H7 (cell line): ENCODE results near the gene SYNDIG1. TPM values are rescaled to one million over a fixed set of nuclear protein-coding genes. Genes with fewer than 3 reads are reported as not detected.

Experiments
- DNase-seq: peaks from one replicate; pipeline ENCODE4 v3.0.0; 2012
- H3K27me3 ChIP-seq: 2 replicates; pipeline ENCODE4 v1.6.0; 2011; ENCODE audit warnings: mild to moderate bottlenecking, low read length; ENCODE audit not compliant: control insufficient read depth, insufficient read depth
- H3K36me3 ChIP-seq: replicated peaks from 2 replicates; pipeline ENCODE4 v1.5.1; 2011; ENCODE audit warnings: low read length; ENCODE audit not compliant: control insufficient read depth, insufficient read depth
- H3K4me3 ChIP-seq: 2 replicates; pipeline ENCODE4 v1.5.1; 2011; ENCODE audit warnings: low read depth, mild to moderate bottlenecking, control low read depth, low read length, moderate library complexity; ENCODE audit not compliant: insufficient read depth
- total RNA-seq: library from RNA; depleted of rRNA; stranded (reverse); fragments of >200 nt; shearing (Covaris generic); gene quantifications from 2 replicates; pipeline ENCODE4 v1.2.3, GENCODE V29; 2014

Gene SYNDIG1
- total RNA-seq, 1 experiment from 2014 or later = 9.2 TPM

DNA sequence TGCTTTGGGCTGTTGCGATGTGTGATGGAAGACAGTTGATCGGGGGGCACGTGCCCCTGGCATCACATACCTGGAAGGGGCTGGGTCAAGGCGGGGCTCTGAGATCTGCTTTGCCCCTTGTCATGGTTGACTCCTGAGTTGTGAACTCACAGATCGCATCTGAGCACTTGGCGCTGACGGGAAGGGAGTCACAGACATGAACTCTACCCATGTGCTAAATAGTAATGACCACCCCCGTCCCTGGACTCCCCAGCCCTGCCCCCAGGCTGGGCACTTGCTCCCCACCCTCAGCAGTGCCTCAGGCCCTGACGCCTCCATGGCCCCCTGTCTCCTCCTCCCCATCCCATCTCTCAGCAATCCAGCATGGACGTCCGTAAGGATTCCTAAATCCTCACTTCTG, 107.0 kb downstream of the SYNDIG1 start:
- Histone ChIP-seq H3K36me3 (no peaks in the 10 kb centered on the region), H3K27me3 (no peaks in the 10 kb centered on the region), H3K4me3 (no peak overlapping the region)
- no peak for DNase-seq

DNA sequence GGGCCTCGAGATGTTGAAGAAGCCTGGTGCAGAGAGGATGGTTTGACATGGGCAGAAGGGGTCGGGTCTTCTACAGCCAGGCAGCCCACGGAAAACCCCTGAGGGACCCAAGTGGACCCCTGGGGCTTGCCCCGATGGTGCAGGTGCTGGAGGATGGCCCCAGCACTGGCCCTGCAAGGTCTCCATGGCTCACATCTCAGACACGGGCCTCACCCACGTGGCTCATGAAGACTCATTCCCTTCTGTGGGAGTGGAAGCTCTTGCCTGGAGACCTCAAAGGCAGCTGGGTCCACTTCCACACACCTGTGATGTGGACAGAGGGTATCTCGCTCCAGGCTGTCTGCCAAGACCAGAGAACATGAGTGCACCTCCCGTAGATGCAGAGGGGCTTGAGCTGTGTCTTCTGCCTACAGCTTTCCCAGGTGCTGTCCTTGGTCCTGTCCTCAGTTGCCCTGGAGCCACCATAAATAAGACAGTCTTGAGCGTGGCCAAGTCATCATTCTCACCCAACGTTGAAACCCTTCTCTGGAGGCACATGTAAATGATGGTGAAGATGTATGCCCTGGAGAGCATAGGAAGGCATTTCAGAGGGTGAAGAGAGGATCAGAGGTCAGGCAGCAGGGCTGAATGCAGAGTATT, 108.0 kb downstream of the SYNDIG1 start:
- Histone ChIP-seq H3K4me3 (no peak overlapping the region), H3K27me3 (no peaks in the 10 kb centered on the region), H3K36me3 (no peaks in the 10 kb centered on the region)
- no peak for DNase-seq

DNA sequence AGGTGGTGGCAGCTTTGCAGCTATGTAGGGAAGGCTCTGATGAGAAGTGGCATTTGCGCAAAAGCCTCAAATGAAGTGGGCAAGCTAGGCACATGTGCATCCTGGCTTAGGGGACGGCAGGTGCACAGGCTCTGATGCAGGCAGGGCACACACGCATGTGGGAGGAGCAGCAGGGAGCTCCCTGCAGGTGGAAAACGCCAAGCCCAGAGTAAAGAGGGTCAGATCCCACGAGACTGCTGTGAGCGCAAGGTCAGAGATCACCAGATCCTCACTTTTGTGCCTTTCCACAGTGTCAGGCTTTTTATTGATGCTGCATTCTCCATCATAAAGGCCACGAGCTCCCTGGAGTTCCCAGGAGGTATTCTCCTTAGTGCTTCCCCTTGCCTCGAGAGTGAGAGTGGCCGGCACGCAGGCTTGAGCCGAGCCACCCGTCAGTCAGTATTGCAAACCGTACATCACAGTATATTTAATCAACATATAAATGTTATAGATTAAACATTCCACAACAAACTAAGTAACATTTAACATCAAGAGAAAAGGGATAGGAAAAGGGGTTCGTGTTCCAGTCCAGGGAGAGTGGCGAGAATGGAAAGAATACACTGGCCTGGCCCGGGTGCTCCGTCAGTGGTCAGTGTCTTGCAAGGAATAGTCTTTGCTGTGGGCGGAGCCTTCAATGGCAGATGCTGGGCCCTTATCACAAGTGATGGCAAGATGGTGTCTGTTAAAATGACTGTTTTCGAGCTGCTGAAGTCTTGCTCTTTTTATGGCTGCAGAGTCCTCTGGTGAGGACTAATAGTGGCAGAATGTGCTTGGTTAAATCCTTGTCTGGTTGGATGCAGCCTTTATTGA, 109.4 kb downstream of the SYNDIG1 start:
- DNase-seq = peak; percentile 43
- no peaks in the 10 kb centered on the region for H3K27me3 ChIP-seq
- H3K36me3 ChIP-seq = no peaks in the 10 kb centered on the region
- H3K4me3 ChIP-seq = no peak overlapping the region

DNA sequence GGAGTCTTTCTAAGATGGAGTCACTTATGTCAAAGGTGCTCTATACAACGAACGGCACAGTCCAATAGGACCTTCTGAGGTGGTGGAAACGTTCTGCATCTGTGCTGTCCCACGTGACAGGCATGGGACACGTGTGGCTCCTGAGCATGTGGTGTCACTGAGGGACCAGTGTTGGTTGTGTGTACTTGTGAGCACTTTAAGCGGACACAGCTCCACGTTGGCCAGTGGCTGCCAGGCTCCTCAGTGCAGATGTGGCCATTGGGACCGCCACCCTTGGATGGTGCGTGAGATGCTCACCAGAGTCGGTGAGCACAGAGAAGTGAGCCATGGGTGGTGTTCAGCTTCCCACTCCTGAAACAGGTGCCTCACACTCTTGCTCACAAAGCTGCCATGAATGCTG, 110.0 kb downstream of the SYNDIG1 start:
- H3K36me3 ChIP-seq = no peaks in the 10 kb centered on the region
- no peak for DNase-seq
- no peak overlapping the region for H3K4me3 ChIP-seq
- H3K27me3 ChIP-seq = no peaks in the 10 kb centered on the region

DNA sequence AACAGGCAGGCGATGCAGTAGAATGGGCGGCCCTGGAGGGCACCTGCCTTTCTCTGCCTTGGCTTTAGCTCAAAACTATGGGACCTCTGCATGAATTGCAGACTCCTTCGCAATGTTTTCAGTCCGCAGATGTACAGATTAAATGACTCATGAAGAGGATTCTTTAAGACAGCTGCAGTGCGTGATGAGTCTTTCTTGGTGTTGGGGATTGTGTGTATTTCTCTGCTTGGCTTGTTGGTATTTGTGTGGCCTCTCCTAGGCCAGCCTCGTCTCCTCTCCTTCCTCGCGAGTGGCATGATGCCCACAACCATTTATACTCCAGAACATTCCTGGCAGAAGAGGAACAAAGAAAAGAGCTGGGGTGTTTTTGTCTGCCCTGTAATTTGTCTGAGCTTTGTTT, 110.6 kb downstream of the SYNDIG1 start:
- Histone ChIP-seq H3K4me3 (no peak overlapping the region), H3K36me3 (no peaks in the 10 kb centered on the region), H3K27me3 (no peaks in the 10 kb centered on the region)
- DNase-seq = no peak

DNA sequence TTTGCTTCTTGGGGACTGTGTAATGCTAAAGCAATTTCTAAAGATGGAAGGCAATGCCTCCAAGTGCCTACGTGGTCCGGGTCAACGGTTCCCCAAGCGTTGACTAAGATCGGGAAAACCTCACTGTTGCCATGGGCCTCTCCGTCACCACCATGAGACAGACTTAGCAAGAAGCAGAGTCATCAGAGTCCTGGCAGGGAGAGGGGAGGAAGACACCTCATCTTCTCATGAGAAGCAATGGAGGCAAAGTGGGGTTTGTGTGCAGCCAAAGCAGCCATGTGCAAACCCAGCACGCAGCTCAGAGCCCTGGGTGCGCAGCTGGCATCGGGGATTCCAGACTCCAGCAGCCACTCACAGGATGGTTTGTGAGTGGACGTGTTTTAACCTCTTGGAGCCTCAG, 111.4 kb downstream of the SYNDIG1 start:
- H3K36me3 ChIP-seq = no peaks in the 10 kb centered on the region
- DNase-seq = no peak
- H3K4me3 ChIP-seq = no peak overlapping the region
- no peaks in the 10 kb centered on the region for H3K27me3 ChIP-seq

DNA sequence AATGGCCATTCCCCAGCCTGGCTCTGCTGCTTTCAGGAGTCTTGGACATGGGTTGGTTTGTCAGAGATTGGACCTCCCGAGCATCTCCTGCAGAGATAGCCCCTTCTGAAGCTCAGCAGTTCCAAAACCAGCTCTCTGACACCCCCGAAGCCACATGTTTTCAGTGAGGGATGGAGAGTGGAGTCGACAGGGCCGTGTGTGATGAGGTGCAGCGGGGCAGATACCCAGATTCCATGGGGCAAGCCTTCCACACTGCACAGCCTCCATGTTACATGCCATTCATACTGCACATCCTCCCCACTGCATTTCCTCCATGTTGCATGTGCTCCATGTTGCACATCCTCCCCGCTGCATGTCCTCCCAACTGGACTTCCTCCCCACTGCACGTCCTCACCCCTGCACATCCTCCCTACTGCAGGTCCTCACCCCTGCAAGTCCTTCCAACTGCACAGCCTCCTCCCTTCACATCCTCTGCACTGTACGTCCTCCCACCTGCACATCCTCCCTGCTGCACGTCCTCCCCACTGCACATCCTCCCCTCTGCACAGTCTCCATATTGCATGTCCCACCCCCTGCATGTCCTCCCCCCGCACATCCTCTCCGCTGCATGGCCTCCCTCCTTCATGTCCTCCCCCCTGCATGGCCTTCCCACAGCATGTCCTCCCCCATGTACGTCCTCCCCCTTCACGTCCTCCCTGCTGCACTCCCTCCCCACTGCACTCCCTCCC, 112.2 kb downstream of the SYNDIG1 start:
- no peaks in the 10 kb centered on the region for H3K27me3 ChIP-seq
- H3K4me3 ChIP-seq = no peak overlapping the region
- no peak for DNase-seq
- no peaks in the 10 kb centered on the region for H3K36me3 ChIP-seq

DNA sequence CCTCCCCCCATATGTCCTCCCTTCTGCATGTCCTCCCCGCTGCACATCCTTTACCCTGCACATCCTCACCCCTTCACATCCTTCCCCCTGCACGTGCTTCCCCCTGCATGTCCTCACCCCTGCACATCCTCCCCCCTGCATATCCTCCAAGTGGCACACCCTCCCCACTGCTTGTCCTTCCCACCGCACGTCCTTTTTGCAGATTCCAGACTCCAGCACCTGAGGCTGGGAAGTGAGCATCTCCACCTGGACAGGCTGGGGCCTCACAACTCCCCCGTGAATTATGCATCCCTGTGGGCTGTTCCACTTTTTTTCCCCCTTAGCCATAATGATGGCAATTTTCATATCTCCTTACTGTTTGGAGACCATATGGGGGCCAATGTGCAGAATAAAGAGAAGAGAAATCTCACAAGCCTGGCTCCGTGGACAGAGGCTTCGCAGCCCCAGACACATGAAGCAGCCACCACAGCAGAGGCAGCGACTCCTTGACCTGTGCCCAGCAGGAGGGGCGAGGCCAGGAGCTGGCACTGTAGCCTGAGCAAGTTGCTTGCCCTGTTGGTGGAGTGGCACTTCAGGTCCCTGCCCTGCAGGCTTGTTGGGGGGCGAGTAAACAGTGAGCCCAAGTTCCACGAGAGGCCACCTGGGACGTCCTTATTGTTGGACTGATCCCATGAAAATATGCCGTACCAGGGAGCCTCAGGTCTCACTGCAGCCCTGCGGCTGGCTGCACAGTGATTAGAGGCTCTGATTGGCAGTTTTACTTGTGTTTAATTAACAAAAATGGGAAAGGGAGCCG, 113.1 kb downstream of the SYNDIG1 start:
- Histone ChIP-seq H3K4me3 (no peak overlapping the region), H3K27me3 (no peaks in the 10 kb centered on the region), H3K36me3 (no peaks in the 10 kb centered on the region)
- DNase-seq = no peak

DNA sequence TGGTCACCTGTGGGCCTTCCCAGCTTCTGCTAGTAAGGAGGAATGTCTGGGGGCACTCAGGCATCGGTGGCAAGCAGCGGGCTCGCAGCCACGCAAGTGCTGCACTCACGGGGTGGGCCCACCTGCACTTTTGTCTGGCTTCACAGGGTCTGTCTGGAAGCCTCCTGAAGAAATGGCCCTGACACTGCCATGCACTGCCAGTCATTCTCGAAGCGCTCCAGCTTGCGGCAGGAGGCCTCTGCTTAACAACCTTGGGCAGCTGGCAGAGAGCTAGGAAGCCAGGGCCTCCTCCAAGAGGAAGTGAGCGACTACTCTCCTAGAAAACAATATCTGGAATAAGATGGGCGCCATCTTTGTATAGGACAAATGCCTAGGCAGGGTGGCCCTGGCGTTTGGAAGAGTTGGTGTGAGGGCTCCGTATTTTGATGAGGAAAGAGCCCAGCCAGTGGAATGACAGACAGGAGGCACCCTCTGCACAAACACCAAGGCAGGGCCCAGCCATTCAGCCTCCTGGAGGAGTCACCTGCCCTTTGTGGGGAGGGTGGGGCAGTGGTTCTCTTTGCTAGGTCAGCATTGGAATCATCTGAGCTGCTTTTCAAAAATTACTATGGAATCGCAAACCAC, 113.9 kb downstream of the SYNDIG1 start:
- no peak for DNase-seq
- Histone ChIP-seq H3K36me3 (no peaks in the 10 kb centered on the region), H3K4me3 (no peak overlapping the region), H3K27me3 (no peaks in the 10 kb centered on the region)

DNA sequence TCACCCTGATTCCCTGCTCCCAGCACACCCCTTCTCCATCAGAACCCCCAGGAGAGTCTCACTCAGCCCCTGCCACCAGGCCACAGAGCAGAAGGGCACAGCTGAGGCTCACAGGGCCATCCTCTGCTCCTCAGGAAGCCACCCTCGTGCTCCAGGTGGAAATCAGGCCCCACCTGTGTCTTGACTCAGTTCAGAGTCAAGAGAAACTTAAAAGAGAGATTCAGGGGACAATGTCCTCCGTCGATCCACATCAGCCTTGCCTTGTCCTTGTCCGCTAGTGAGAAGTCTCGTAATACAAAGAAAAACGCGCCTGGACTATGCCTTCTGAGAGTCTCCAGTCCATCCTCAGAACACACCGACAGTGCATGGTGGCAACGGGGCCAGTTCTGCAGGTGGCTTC, 114.6 kb downstream of the SYNDIG1 start:
- Histone ChIP-seq H3K36me3 (no peaks in the 10 kb centered on the region), H3K27me3 (no peaks in the 10 kb centered on the region), H3K4me3 (no peak overlapping the region)
- DNase-seq = no peak

DNA sequence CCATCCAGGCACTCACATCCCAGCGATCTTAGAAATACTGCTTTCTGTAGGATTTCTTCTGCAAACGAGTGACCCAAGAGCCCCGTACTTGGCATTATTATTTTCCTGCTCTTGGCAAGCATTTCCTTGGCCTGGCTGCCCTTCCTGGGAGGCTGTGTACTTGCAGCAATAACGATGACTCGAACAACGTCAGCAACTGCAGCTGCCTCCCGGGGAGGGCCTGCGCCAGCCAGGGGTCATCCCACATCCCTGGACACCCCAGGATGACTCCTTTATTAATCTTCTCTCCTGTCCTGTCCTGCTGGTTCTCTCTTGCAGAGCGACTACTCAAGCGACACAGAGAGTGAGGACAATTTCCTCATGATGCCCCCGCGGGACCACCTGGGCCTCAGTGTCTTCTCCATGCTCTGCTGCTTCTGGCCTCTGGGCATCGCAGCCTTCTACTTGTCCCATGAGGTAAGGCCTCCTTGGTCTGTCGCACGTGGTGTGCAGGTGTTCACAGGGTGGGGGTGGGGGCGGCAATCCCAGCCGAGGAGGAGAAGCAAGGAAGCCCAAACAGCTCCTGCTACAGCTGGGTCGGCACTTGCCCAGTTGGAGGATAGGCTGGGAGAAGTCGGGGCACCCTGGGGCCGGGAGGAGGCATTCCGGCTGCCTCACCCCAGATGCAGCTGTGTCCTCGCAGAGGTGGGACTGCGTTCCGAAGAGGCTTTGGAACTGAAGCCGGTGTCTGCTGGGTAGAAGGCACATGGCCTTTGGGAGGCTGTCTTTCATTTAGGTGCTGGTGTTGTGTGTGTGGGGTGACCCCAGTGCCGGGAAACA, 115.3 kb downstream of the SYNDIG1 start:
- Histone ChIP-seq H3K36me3 (no peaks in the 10 kb centered on the region), H3K27me3 (no peaks in the 10 kb centered on the region), H3K4me3 (no peak overlapping the region)
- DNase-seq = no peak

DNA sequence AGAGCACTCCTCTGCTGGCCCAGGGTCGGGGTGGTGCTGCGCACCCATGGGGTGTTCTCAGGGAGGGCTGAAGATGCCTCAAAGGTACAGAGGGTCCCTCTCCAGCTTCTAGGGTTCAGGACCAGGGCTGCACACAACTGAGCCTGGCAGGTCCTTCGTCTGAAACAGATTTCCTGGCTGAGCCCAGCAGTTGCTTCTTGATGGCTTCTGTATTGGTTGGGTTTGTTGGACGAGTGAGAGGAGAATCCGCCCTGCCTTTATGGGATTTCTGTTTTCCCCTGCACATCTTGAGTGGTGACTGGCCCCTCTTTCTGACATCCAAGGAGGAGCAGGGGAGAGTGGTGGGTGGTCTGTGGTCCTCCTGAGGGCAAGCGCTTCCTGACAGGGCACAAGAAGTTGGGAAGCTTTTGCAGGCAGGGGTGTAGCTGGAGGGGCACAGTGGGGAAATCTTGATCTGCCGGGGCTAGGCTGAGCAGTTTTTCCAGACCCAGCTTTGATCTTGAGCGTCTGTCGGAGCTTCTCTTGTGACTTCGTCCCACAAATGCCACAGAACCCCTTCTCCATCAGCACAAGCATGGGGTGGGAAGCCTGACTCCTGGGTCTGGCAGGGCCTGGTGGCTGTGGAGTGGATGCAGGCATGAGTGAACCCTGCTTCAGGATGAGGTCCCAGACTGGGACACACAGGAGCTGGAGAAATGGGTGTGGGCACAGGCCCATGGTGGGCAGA, 116.5 kb downstream of the SYNDIG1 start:
- no peak for DNase-seq
- Histone ChIP-seq H3K4me3 (no peak overlapping the region), H3K27me3 (no peaks in the 10 kb centered on the region)

DNA sequence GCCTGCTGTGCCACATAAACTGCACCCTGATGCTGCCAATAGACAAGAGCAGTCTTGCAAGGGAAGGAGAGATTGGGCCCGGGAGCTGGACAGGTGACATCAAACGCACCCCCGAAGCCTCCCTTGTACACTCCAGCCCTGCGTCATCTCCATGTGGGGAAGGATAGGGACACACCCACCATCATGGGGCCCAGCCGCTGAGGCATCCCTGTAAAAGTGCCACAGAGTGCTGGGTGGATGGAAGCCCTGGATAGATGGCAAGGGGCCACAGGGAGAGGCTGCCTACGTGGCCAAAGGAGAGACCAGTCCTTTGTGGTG, 117.1 kb downstream of the SYNDIG1 start:
- Histone ChIP-seq H3K27me3 (no peaks in the 10 kb centered on the region), H3K4me3 (no peak overlapping the region)

More for the DNA sequence above, 116.5 kb downstream of the SYNDIG1 start:
- H3K36me3 ChIP-seq = no peaks in the 10 kb centered on the region

More for the DNA sequence above, 117.1 kb downstream of the SYNDIG1 start:
- H3K36me3 ChIP-seq = no peaks in the 10 kb centered on the region
- no peak for DNase-seq
